HEK293 (cell line): ENCODE data around the gene ENTPD3.

Source experiments
- CTCF ChIA-PET: fragments of 350-600 bp; formaldehyde crosslinking; extraction: SDS; loops from one replicate; lab custom pipeline; 2021; ENCODE audit warnings: antibody characterized with exemption; lab: Yijun Ruan, JAX
- POLR2A ChIA-PET: fragments of 300-600 bp; formaldehyde crosslinking; extraction: SDS; loops from one replicate; lab custom pipeline; 2020; ENCODE audit warnings: antibody characterized with exemption, inconsistent platforms; lab: Yijun Ruan, JAX
- H3K27ac ChIP-seq: fragments of 200-500 bp; sonication (Bioruptor generic); 2 replicates; pipeline ENCODE4 v1.5.1; 2014; ENCODE audit warnings: low read depth, low read length, control low read depth, inconsistent platforms; ENCODE audit errors: extremely low read depth
- H3K36me3 ChIP-seq, 2 experiments: fragments of 200-500 bp in 1 of 2; sonication (Bioruptor generic) in 1 of 2; 1 replicate in 1 of 2; 2 replicates in 1 of 2; pipeline ENCODE4 v1.5.1; 2014 to 2017; ENCODE audit warnings: inconsistent platforms in 2 of 2, low read length in 2 of 2; ENCODE audit not compliant: control insufficient read depth in 2 of 2, insufficient read depth in 1 of 2
- H3K4me1 ChIP-seq: fragments of 200-500 bp; sonication (Bioruptor generic); 2 replicates; pipeline ENCODE4 v1.5.1; 2014; ENCODE audit warnings: mild to moderate bottlenecking, low read length, inconsistent platforms; ENCODE audit not compliant: control insufficient read depth, insufficient read depth
- H3K4me3 ChIP-seq: 2 replicates; pipeline ENCODE4 v1.5.1; 2011; ENCODE audit warnings: low read depth, mild to moderate bottlenecking, control low read depth, low read length, moderate library complexity
- H3K9me3 ChIP-seq: fragments of 200-500 bp; sonication (Bioruptor generic); 2 replicates; pipeline ENCODE4 v1.5.1; 2014; ENCODE audit warnings: low read depth, low read length, inconsistent platforms; ENCODE audit not compliant: control insufficient read depth, insufficient read depth
- KLF17 ChIP-seq: fragments of 450-650 bp; formaldehyde crosslinking; IDR thresholded peaks from 2 replicates; pipeline ENCODE4 v1.5.1; 2016; ENCODE audit warnings: missing biosample characterization, missing genetic modification characterization
- KLF9 ChIP-seq: fragments of 450-650 bp; formaldehyde crosslinking; IDR thresholded peaks from 2 replicates; pipeline ENCODE4 v1.5.1; 2016; ENCODE audit warnings: missing biosample characterization, missing genetic modification characterization, low read depth
- MZF1 ChIP-seq: fragments of 450-650 bp; formaldehyde crosslinking; IDR thresholded peaks from 2 replicates; pipeline ENCODE4 v1.5.1; 2017; ENCODE audit warnings: missing biosample characterization, missing genetic modification characterization, borderline replicate concordance
- TRIM28 ChIP-seq: IDR thresholded peaks from 2 replicates; pipeline ENCODE4 v1.6.1; 2011; ENCODE audit warnings: low read length, control low read depth, borderline replicate concordance
- ZBTB20 ChIP-seq: fragments of 450-650 bp; formaldehyde crosslinking; IDR thresholded peaks from 2 replicates; pipeline ENCODE4 v1.5.1; 2016; ENCODE audit warnings: missing biosample characterization, missing genetic modification characterization
- ZBTB26 ChIP-seq: fragments of 450-650 bp; formaldehyde crosslinking; optimal IDR thresholded peaks from 2 replicates; pipeline ENCODE3; 2016; ENCODE audit warnings: missing biosample characterization, mild to moderate bottlenecking, missing genetic modification characterization
- ZBTB48 ChIP-seq: fragments of 450-650 bp; formaldehyde crosslinking; IDR thresholded peaks from 2 replicates; pipeline ENCODE4 v1.5.1; 2016; ENCODE audit warnings: missing biosample characterization, missing genetic modification characterization
- ZBTB49 ChIP-seq: fragments of 450-650 bp; formaldehyde crosslinking; IDR thresholded peaks from 2 replicates; pipeline ENCODE4 v1.5.1; 2016; ENCODE audit warnings: missing biosample characterization, missing genetic modification characterization, low read depth
- ZNF121 ChIP-seq: fragments of 450-650 bp; formaldehyde crosslinking; IDR thresholded peaks from 2 replicates; pipeline ENCODE4 v1.5.1; 2016; ENCODE audit warnings: missing biosample characterization, missing genetic modification characterization
- ZNF133 ChIP-seq: fragments of 450-650 bp; formaldehyde crosslinking; IDR thresholded peaks from 2 replicates; pipeline ENCODE4 v1.5.1; 2016; ENCODE audit warnings: missing biosample characterization, missing genetic modification characterization
- ZNF24 ChIP-seq: fragments of 450-650 bp; formaldehyde crosslinking; IDR thresholded peaks from 2 replicates; pipeline ENCODE4 v1.5.1; 2016; ENCODE audit warnings: missing biosample characterization, missing genetic modification characterization
- ZNF335 ChIP-seq: fragments of 450-650 bp; formaldehyde crosslinking; conservative IDR thresholded peaks from 2 replicates; pipeline ENCODE4 v1.5.1; 2016; ENCODE audit warnings: missing biosample characterization, missing genetic modification characterization
- ZNF354C ChIP-seq: fragments of 450-650 bp; formaldehyde crosslinking; IDR thresholded peaks from 2 replicates; pipeline ENCODE4 v1.5.1; 2016; ENCODE audit warnings: missing biosample characterization, missing genetic modification characterization, low read depth, borderline replicate concordance
- ZNF398 ChIP-seq: fragments of 450-650 bp; formaldehyde crosslinking; IDR thresholded peaks from 2 replicates; pipeline ENCODE4 v1.5.1; 2017; ENCODE audit warnings: missing biosample characterization, missing genetic modification characterization
- ZNF692 ChIP-seq: fragments of 450-650 bp; formaldehyde crosslinking; IDR thresholded peaks from 2 replicates; pipeline ENCODE4 v1.5.1; 2016; ENCODE audit warnings: missing biosample characterization, missing genetic modification characterization

ENTPD3 gene

GRCh38 chr3:40452876-40453730 lies 66.1 kb downstream of the ENTPD3 start (continued):
- TF ChIP-seq ZNF398 (0 out of 2 replicates have a peak, but pooled peaks have one; percentile 23), ZBTB20 (tag by site-specific recombination) (peak; percentile 77), ZNF692 (peak; percentile 58), ZBTB48 (tag by site-specific recombination) (peak; percentile 94), MZF1 (tag by site-specific recombination) (0 out of 2 replicates have a peak, but pooled peaks have one; percentile 18), ZBTB49 (tag by site-specific recombination) (no peak), KLF9 (tag by site-specific recombination) (peak; percentile 82; the same call in 1 of the 2 replicates), ZNF24 (tag by site-specific recombination) (0 out of 2 replicates have a peak, but pooled peaks have one; percentile 16), TRIM28 (no peak)

- Histone ChIP-seq H3K36me3 (peaks cover 4 to 16% of the 10 kb centered on the region in 2 experiments; a peak in 2 of 3 replicates), H3K27ac (no peak overlapping the region), H3K4me3 (no peak overlapping the region), H3K9me3 (no peaks in the 10 kb centered on the region)
- CTCF ChIA-PET: interaction anchor here (0.6 kb wide), 1 partner anchor 1232 kb away, joined by 3 read pairs; no protein-coding TSS in a partner anchor
- TF ChIP-seq ZNF121 (tag by site-specific recombination) (peak; percentile 64; the same call in 1 of the 2 replicates), ZBTB26 (no peak), ZNF335 (tag by site-specific recombination) (peak; percentile 4; the same call in 1 of the 2 replicates)
- TF ChIP-seq, all 188 proteins: peak for 2
- no peaks in the 10 kb centered on the region for H3K4me1 ChIP-seq
- POLR2A ChIA-PET: interaction anchor here (0.5 to 1.5 kb wide), 2 partner anchors 58 to 1562 kb away, joined by 3 to 4 read pairs; no protein-coding TSS in a partner anchor
These were observed 66.9 kb downstream of the ENTPD3 start for GRCh38 chr3:40453933-40454332.

- H3K36me3 ChIP-seq: peaks cover 14 to 30% of the 10 kb centered on the region in 2 experiments; a peak in 2 of 3 replicates
- no peak overlapping the region for H3K27ac ChIP-seq
- CTCF ChIA-PET: no interaction called here
- H3K4me1 ChIP-seq: no peaks in the 10 kb centered on the region
- POLR2A ChIA-PET: no interaction called here
- H3K9me3 ChIP-seq: no peaks in the 10 kb centered on the region
- no peak overlapping the region for H3K4me3 ChIP-seq
- TF ChIP-seq KLF17 (tag by site-specific recombination) (no peak), ZNF121 (tag by site-specific recombination) (0 out of 2 replicates have a peak, but pooled peaks have one; percentile 65), ZNF354C (no peak), ZNF133 (tag by site-specific recombination) (no peak)
These were observed 68.3 kb downstream of the ENTPD3 start for GRCh38 chr3:40455328-40455727.
